Activated naive CD4-positive, alpha-beta T cell treated with Interleukin-2 at 50 U/mL for 16 hours (primary cell): ENCODE measurements around the gene SH3PXD2B.
A peak's percentile ranks its signal among the peaks of the same experiment; 100 is the strongest.
"Not testable (repeated sequence)": the region's sequence is repeated elsewhere in the genome, so short reads cannot be mapped to it uniquely, and the experiment has no call there.

ENCODE experiments used
- DNase-seq: peaks from one replicate; pipeline ENCODE4 v3.0.0-alpha.2; 2020

SH3PXD2B gene

DNA sequence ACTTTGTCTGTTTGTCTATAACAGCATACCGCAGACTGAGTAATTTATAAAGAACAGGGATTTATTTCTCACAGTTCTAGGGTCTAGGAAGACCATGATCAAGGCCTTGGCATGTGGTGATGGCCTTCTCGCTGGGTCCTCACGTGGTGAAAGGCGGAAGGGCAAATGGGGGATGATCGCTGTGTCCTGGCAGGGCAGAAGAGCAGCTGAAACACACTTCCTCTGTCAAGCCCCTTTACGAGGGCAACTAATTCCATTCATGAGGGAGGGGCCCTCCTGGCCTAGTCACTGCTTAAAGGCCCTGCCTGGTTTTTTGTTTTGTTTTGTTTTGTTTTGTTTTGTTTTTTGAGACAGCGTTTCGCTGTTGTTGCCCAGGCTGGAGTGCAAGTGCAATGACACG lies 128.9 kb downstream of the SH3PXD2B start:
- no peak for DNase-seq

GRCh38 chr5:172322028-172322965 lies 132.0 kb downstream of the SH3PXD2B start:
- no peak for DNase-seq

GRCh38 chr5:172321593-172321992 lies 132.7 kb downstream of the SH3PXD2B start:
- no peak for DNase-seq

GRCh38 chr5:172319708-172320441 lies 134.4 kb downstream of the SH3PXD2B start:
- DNase-seq = no peak

GRCh38 chr5:172315587-172316493 lies 138.5 kb downstream of the SH3PXD2B start:
- DNase-seq = no peak

GRCh38 chr5:172313915-172314314 lies 140.4 kb downstream of the SH3PXD2B start:
- DNase-seq = no peak

DNA sequence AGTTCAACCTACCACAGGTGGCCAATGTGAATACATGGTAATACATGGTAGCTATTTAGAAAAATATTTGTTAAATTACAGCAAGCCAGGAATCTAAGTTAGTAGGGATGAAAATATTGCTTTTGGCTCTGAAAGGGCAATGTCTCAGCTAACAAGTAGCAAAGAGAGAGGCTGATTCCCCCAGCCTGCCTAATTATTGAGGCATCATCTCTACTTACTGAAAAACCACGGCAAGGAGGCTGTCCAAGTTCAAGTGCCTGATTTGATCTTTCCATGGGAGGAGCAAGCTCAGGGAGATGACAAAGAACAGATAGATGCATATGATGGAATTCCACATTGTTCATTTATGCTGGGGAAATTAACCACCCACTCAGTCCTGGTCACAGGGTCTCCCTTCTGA lies 142.0 kb downstream of the SH3PXD2B start:
- no peak for DNase-seq

- DNase-seq = no peak
Measured at GRCh38 chr5:172311605-172312004, 142.7 kb downstream of the SH3PXD2B start.

- no peak for DNase-seq
Measured at GRCh38 chr5:172311026-172311425, 143.3 kb downstream of the SH3PXD2B start.

- DNase-seq = no peak
Measured at GRCh38 chr5:172305380-172305779, 148.9 kb downstream of the SH3PXD2B start.

GRCh38 chr5:172303572-172304335 lies 150.6 kb downstream of the SH3PXD2B start:
- DNase-seq = no peak

GRCh38 chr5:172303162-172303561 lies 151.2 kb downstream of the SH3PXD2B start:
- DNase-seq = no peak

- DNase-seq = no peak
Measured at GRCh38 chr5:172302047-172302710, 152.1 kb downstream of the SH3PXD2B start.

GRCh38 chr5:172299916-172300439 lies 154.3 kb downstream of the SH3PXD2B start:
- DNase-seq = no peak

DNA sequence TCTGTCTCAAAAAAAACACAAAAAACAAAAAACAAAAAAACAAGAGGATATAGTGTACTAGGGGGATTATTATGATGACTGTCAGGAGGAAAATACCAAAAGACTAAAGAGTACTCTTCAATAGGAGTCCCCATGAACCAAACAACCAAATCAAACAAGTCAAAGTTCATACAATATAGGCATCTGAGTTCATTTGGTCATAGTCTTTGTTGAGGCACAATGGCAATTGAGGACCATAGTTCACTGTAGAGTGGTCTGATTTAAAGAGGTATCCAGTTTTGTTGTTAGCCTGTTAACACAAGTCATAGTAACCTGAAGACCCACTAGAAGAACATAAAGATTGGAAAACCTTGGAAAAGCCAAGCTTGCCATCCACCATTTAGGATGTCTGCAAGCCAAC lies 159.5 kb downstream of the SH3PXD2B start:
- no peak for DNase-seq

- DNase-seq = no peak
Measured at GRCh38 chr5:172293745-172294342, 160.5 kb downstream of the SH3PXD2B start.

- peak; percentile 62 for DNase-seq
Measured at GRCh38 chr5:172293054-172293744, 161.1 kb downstream of the SH3PXD2B start.

DNA sequence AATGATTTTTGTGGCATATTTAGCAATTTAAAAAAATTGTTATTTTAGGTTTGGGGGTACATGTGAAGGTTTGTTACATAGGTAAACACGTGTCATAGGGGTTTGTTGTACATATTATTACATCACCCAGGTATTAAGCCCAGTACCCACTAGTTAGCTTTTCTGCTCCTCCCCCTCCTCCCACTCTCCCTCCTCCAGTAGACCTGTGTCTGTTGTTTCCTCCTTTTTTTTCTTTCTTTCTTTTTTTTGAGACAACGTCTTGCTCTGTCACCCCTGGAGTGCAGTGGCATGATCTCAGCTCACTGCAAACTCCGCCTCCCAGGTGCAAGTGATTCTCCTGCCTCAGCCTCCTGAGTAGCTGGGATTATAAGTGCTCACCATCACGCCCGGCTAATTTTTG lies 162.5 kb downstream of the SH3PXD2B start:
- DNase-seq = not testable (repeated sequence)

DNA sequence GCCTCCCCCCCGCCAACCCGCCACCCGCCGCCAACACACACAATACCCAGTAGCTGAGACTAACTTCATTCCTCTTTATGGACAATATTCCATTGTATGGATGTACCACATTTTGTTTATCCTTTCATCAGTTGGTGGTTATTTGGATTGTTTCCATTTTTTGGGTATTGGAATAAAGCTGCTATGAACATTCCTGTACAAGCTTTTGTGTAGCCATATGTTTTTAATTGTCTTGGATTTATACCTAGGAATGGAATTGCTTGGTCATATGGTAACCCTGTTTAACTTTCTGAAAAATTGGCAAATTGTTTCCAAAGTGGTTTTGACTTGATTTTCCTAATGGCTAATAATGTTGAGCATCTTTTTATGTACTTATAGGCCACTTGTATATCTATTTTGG lies 165.9 kb downstream of the SH3PXD2B start:
- no peak for DNase-seq

DNA sequence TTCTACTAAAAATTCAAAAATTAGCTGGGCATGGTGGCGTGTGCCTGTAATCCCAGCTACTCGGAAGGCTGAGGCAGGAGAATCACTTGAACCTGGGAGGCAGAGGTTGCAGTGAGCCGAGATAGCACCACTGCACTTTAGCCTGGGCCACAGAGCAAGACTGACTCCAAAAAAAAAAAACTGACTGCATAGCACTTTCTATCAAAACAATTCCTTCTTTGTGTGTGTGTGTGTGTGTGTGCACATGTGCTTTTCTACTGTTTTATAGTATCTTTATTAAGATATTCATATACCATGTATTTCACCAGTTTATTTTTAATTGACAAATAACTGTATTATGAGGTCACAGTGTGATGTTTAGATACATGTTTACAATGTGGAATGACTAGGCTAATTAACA lies 167.2 kb downstream of the SH3PXD2B start:
- not testable (repeated sequence) for DNase-seq
